Measurements from ENCODE around the gene ALG1L2. TPM values are rescaled to one million over a fixed set of nuclear protein-coding genes. Genes with fewer than 3 reads are reported as not detected.
"Not testable (repeated sequence)": the region's sequence is repeated elsewhere in the genome, so short reads cannot be mapped to it uniquely, and the experiment has no call there.

ALG1L2 gene
- total RNA-seq, 1 donor from 2014 or later = not detected

GRCh38 chr3:130122891-130123775 lies 41.5 kb downstream of the ALG1L2 start:
- DNase-seq (ENCODE audit: low spot score) = not testable (repeated sequence)

- not testable (repeated sequence) for DNase-seq (ENCODE audit: low spot score)
Measured at GRCh38 chr3:130125406-130125805, 43.8 kb downstream of the ALG1L2 start.

DNA sequence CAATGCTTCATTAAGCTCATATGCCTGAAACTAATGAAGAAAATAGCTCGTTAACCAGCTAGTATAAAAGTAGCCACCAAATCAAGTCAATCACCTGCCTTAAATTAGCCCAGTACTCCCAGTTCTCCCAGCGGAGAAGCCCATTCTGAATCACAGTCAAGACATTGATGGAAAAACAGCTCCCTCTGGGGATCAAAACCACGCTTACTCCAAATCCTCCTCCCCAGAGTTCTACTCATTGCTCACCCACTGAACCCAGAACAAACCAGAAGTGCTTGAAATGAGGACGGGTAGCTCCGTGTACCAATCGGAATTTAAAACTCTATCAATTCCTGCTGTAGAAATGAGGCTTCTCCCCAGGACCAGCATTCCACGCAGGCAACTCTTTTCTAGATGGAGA lies 54.7 kb downstream of the ALG1L2 start:
- DNase-seq (ENCODE audit: low spot score) = not testable (repeated sequence)

DNA sequence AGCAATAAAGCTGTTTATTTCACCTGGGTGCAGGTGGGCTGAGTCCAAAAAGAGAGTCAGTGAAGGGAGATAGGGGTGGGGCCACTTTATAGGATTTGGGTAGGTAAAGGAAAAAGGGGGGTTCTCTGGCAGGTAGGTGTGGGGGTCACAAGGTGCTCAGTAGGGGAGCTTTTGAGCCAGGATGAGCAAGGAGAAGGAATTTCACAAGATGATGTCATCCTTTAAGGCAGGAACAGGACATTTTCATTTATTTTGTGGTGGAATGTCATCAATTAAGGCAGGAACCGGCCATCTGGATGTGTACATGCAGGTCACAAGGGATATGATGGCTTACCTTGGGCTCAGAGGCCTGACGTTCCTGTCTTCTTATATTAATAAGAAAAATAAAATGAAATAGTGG lies 56.1 kb downstream of the ALG1L2 start:
- not testable (repeated sequence) for DNase-seq (ENCODE audit: low spot score)

- not testable (repeated sequence) for DNase-seq (ENCODE audit: low spot score)
Measured at GRCh38 chr3:130138992-130139391, 57.4 kb downstream of the ALG1L2 start.

- peak; percentile 87 for DNase-seq (ENCODE audit: low spot score)
Measured at GRCh38 chr3:130140756-130141155, 59.1 kb downstream of the ALG1L2 start.

DNA sequence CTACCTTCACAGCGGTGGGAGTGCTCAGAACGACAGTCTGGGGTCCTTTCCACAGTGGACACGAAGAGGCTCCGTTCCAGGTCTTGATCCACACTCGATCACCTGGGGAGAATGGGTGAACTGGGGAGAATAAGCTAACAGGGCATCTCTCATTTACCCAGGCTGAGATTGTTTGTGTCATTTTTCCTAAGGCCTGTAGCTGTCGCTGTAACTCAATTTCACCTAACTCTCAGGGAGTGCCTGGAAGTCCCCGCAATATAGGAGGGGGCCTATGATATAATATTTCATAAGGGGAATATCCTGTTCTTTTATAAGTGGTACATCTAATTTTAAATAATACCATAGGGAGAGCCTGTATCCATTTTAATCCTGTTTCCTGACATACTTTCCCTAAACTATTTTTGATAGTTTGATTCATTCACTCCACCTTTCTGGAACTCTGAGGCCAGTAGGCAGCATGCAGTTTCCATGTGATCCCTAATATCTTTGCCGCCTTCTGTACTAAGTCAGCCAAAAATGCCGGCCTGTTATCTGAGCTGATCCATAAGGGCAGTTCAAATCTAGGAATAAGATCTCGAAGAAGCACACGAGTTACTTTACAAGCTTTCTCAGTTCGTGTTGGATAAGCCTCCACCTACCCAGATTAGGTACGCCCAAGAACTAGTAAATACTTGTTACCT lies 62.2 kb downstream of the ALG1L2 start:
- DNase-seq (ENCODE audit: low spot score) = not testable (repeated sequence)

DNA sequence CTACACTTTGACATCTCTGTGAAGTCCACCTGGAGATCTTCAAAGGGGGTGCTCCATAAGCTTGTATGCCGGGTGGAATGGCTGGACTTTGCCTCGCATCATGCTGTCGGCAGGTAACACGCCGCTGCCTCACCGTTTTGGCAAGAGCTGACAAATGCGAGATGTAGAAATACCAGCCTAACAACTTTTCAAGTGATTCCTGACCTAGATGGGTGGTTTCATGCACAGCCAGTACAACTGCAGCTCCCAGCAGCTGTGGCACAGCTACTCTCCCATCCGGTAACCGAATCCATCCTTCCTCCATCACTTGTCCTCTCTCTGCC lies 62.7 kb downstream of the ALG1L2 start:
- peak; percentile 55 for DNase-seq (ENCODE audit: low spot score)

GRCh38 chr3:130145456-130145855 lies 63.8 kb downstream of the ALG1L2 start:
- not testable (repeated sequence) for DNase-seq (ENCODE audit: low spot score)

DNA sequence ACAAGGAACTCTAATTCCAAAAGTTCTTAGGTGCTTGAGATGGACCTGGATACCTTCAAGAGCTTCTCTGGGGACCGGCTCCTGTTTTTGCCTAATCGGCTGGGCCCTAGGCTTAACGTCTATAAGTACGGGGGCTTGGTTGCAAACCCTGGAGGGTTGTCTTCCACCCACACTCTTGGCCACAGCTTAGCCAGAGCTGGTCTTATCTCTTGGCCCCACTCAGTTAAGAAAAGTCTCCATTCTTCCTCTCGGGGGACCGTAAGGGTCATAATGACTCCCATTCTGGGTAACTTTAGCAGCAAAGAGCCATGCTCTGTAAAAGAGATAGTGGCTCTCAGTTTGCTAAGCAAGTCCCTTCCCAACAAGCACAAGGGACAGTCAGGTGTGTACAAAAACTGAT lies 64.8 kb downstream of the ALG1L2 start:
- DNase-seq (ENCODE audit: low spot score) = not testable (repeated sequence)

Other genes with a start within 250 kb of the ALG1L2 start
- 45.3 TPM for gene TMCC1, start 188.1 kb upstream of the ALG1L2 start, total RNA-seq (ENCODE audit: insufficient read depth, low replicate concordance)
- not detected for gene TRH, start 107.1 kb upstream of the ALG1L2 start, total RNA-seq (ENCODE audit: insufficient read depth, low replicate concordance)

Data from umbilical cord (tissue), 2 donors.